ENCODE data around the gene FANK1. TPM values are rescaled to one million over a fixed set of nuclear protein-coding genes. Genes with fewer than 3 reads are reported as not detected.
"Not testable (repeated sequence)": the region's sequence is repeated elsewhere in the genome, so short reads cannot be mapped to it uniquely, and the experiment has no call there.

Gene FANK1
- 4.8 and 11.4 TPM in 2 replicates for total RNA-seq

DNA sequence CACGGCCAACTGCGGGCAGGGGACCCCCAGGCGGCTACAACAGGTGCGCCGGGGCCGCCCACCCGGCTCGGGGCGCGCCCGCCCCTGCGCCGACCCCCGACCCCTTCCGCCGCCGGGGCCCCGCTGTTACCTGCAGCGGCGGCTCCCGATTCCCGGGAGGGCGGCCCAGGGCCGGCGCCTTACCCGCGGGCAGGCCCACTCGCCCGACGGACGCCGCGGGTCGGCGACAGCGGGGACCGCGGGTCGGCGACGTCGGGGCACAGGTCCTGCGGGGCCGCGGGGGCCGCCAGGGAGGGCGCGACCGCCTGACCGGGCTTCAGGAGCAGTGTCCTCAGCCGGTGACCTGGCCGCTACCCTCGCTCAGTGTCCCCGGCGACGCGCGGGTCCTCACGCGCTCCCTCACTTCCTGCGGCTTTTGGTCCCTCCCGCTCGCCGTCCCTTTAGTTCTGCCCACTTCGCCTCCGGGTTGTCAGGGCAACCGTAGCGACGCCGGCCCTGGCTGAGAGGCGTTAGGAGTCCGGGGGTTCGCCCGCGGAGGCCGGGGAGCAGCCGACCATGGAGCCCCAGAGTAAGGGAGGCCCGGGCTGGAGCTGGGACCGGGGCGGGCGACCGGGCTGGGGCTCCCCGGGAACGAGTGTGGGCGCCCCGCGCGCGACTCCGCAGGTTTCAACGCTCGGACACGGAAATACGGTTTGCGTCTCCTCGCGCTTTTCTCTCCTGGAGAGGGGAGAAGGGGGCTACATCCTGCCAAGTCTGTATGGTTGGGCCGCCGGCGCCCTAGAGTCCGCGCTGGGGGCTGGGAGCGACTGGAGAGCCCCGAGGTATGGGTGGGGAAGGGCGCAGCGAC, at the start of gene FANK1:
TSS of gene FANK1 (plus strand) at position 477 of the 847 bp plus-strand sequence. CDS start at position 556, 79 bp downstream.
- not testable (repeated sequence) for DNase-seq (ENCODE audit: extremely low read depth, low read depth, low spot score)

GRCh38 chr10:125846894-125847293, 49.5 kb upstream of the FANK1 start:
- no peak for DNase-seq (ENCODE audit: extremely low read depth, low read depth, low spot score)

DNA sequence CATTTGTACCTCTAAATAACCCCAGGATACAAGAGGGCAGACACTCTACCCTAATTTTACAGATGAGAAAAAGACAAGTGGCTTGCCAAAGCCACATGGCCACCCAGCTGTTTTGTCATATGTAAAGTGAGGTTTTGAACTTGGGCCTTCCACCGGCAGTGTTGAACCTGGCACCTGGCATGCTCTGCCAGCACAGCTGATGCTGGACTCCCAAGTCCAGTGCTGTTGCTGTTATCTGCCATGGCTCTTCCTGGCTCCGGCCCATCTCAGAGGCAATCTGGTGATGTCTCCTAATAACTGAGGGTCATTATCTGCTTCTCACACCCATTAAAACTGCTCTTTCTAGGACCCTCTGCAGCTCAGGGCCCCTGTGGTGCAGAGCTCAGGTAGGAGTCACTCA, 48.0 kb upstream of the FANK1 start:
- no peak for DNase-seq (ENCODE audit: extremely low read depth, low read depth, low spot score)

DNA sequence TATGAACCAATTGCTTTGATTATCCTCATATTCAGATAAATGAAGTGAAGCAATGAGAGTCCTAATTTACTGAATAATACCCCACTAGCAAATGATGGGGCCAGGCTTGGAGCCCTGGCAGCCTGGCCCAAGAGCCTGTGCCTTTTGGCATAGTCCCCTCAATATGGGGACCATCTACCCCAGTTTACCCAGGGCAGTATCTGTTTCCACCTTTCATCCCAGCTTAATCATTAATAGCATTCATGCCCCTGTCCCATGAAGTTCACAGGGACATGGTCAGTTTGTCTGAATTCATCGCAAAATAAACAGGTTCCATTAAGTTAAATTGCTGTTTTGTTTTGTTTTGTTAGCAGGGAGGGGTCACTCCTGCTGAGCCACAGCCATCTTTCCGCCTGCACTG, 47.5 kb upstream of the FANK1 start:
- DNase-seq (ENCODE audit: extremely low read depth, low read depth, low spot score) = no peak

DNA sequence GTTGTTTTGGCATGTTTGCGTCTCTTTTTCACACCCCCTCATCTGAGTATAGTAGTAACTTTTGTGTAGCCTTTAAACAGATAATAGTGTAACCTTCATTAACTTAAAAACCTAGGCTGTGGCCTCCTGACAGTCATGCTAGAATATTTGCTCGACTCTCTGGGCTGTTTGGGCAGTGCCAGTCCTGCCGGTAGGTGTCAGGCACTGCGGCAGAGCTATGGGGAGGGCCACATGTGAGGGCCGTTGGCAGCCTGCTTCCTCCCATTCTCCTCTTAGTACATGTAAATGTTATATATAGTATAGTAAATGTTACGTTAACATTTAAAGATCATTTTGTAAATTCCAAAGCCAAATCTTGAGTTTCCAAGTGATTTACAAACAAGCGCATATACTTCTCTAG, 46.9 kb upstream of the FANK1 start:
- no peak for DNase-seq (ENCODE audit: extremely low read depth, low read depth, low spot score)

DNA sequence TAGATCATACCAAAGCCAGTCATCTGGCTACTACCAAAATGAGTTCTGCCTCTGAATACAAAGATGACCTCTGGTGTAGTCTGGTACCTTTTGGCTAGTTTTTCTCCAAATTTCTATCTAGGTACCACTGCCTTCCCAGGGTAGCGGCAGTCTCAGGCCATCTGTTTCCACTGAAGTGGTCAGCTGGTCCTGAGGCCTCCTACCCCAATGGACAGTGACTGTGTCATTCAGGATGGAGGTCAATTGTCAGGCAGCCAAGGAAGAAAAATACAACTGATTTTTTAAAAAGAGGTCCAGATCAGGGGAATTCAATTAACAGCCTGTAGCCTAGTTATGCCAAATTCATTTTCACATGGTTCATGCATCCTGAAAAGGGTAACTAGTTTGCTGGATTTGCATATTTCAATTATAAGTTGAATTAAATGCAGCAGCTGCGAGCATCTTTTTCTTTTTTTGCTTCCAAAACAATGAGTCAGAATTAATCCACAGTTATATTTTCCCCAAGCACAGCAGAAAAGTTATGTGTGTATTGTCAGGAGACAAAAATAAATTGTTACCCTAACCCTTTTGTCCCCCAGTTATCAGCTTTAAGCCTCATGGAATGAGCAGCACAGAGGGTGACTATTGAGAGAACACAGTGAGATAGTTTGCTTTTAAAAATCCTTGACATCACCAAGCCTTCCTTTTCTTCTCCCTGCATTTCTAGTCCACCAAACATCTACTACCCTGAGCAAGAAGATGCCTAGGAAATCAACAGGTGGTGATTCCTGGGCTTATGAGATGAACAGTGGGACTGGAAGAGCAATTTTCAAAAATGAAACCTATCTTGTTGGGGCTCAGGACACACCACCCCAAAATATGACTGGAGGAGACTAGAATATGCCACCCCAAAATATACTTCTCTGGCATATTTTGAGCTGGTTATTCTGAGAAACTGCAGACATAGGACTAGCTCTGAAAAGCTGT, 45.3 kb upstream of the FANK1 start:
- no peak for DNase-seq (ENCODE audit: extremely low read depth, low read depth, low spot score)

DNA sequence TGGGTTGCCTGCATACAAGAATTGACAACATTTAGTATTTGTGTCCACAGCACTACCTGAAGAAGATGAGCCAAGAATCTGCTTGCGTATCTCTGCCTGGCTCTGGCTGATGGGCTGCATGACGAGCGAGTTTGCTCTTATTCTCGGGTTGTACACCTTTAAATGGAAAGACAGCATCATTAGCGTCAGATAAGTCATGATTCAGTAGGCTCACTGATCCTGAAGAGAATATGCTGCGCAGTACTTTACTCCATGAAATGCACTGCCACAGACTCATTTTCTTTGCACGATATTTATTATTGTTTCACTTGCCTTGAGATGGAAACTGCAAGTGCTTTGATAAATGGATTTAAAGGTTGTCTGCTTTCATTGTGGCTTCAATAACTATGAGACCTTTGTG, 43.9 kb upstream of the FANK1 start:
- DNase-seq (ENCODE audit: extremely low read depth, low read depth, low spot score) = no peak

GRCh38 chr10:125857185-125857760, 39.1 kb upstream of the FANK1 start:
- no peak for DNase-seq (ENCODE audit: extremely low read depth, low read depth, low spot score)

GRCh38 chr10:125859128-125859817, 37.1 kb upstream of the FANK1 start:
- DNase-seq (ENCODE audit: extremely low read depth, low read depth, low spot score) = no peak

- no peak for DNase-seq (ENCODE audit: extremely low read depth, low read depth, low spot score)
Observed at GRCh38 chr10:125865120-125865519, 31.2 kb upstream of the FANK1 start.

GRCh38 chr10:125866421-125867029, 29.8 kb upstream of the FANK1 start:
- no peak for DNase-seq (ENCODE audit: extremely low read depth, low read depth, low spot score)

GRCh38 chr10:125868372-125868975, 27.9 kb upstream of the FANK1 start:
- DNase-seq (ENCODE audit: extremely low read depth, low read depth, low spot score) = peak; percentile 42

DNA sequence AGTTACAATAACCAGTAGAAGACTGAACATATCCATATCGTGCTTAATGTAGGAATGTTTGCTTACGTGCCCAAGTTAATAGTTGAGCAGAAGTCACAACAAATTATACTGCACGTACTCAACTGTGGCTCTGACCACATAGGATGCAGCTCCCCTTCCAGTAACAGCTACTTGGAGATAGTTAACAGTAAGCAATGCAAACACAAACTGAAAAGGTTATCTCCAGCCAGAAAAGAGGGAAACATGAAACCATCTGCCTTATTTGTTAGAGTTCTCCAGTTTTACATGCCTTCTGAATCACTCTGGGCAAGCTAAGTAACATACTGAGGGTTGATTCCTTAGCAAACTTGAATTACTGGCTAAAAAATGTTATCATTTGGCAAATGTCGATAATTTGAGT, 25.0 kb upstream of the FANK1 start:
- no peak for DNase-seq (ENCODE audit: extremely low read depth, low read depth, low spot score)

DNA sequence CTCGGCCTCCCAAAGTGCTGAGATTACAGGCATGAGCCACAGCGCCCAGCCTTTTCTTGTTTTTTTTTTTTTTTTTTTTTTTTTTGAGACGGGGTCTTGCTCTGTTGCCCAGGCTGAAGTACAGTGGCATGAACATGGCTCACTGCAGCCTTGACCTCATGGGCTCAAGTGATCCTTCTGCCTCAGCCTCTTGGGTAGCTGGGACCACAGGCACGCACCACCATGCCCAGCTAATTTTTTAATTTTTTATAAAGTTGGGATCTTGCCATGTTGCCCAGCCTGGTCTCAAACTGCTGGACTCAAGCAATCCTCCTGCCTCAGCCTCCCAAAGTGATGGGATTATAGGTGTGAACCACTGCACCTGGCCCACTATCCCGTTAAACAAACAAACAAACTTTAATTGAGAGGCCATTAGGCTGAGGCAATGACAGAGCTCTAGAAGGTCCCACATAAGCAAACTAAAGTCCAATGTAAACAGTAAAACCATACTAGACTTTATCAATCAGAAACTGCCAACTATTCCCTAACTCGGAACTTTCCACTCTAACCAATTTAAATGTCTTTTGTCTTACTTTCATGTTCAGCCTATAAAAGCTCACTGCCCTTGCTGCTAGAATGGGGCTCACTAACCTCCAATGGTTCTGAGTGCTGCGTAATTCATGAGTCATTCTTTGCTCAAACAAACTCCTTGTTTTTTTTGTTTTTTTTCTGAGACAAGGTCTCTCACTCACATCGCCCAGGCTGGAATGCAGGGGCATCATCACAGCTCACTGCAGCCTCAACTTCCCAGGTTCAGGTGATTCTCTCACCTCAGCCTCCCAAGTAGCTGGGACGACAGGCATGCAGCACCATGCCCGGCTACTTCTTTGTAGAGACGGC, 17.2 kb upstream of the FANK1 start:
- peak; percentile 62 for DNase-seq (ENCODE audit: extremely low read depth, low read depth, low spot score)

DNA sequence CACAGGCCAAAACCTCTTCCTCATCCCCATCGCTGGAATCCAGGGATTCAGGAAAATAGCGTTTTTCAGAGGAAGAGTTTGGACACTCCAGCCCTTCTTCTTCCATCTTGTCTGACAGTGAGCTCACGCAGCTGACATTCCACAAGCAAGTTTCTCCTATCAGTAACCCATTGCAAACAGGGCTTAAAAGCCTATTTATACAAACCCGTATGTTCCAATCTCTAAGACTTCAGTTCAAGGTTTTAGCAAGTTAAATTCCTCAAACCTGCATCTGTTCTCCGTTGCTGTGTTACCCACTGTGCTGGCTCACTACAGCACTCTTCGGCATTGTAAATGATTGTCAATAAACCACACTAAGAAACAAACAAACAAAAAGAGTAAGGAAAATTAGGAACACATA, 15.6 kb upstream of the FANK1 start:
- DNase-seq (ENCODE audit: extremely low read depth, low read depth, low spot score) = no peak

GRCh38 chr10:125881192-125881591, 15.2 kb upstream of the FANK1 start, which contains the start of gene DHX32:
TSS of gene DHX32 (minus strand) at chr10:125881292. CDS start at chr10:125880824, 468 bp downstream.
- no peak for DNase-seq (ENCODE audit: extremely low read depth, low read depth, low spot score)

GRCh38 chr10:125882596-125882995, 13.8 kb upstream of the FANK1 start:
- no peak for DNase-seq (ENCODE audit: extremely low read depth, low read depth, low spot score)

DNA sequence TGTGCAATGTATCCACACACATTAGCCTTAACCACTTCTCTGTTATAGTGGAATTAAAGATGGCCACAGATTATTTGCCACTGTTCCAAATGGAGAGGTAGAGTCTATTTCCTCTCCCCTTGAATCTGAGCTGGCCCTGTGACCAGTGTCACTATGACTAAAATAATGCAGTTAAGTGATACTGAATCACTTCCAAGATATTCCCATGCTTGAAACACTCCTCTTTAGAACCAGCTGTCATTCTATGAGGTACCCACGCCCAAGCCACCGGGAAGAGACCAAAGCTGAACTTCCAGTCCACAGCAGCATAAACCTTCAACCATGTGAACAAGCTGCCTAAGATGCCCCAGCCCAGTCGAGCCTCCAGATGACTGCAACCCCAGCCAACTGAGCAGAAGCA, 13.2 kb upstream of the FANK1 start:
- no peak for DNase-seq (ENCODE audit: extremely low read depth, low read depth, low spot score)

Measured in glomerular endothelial cell (primary cell).